Measurements from ENCODE around the gene MYO9B.
A peak's percentile ranks its signal among the peaks of the same experiment; 100 is the strongest.

Gene MYO9B, protein sequence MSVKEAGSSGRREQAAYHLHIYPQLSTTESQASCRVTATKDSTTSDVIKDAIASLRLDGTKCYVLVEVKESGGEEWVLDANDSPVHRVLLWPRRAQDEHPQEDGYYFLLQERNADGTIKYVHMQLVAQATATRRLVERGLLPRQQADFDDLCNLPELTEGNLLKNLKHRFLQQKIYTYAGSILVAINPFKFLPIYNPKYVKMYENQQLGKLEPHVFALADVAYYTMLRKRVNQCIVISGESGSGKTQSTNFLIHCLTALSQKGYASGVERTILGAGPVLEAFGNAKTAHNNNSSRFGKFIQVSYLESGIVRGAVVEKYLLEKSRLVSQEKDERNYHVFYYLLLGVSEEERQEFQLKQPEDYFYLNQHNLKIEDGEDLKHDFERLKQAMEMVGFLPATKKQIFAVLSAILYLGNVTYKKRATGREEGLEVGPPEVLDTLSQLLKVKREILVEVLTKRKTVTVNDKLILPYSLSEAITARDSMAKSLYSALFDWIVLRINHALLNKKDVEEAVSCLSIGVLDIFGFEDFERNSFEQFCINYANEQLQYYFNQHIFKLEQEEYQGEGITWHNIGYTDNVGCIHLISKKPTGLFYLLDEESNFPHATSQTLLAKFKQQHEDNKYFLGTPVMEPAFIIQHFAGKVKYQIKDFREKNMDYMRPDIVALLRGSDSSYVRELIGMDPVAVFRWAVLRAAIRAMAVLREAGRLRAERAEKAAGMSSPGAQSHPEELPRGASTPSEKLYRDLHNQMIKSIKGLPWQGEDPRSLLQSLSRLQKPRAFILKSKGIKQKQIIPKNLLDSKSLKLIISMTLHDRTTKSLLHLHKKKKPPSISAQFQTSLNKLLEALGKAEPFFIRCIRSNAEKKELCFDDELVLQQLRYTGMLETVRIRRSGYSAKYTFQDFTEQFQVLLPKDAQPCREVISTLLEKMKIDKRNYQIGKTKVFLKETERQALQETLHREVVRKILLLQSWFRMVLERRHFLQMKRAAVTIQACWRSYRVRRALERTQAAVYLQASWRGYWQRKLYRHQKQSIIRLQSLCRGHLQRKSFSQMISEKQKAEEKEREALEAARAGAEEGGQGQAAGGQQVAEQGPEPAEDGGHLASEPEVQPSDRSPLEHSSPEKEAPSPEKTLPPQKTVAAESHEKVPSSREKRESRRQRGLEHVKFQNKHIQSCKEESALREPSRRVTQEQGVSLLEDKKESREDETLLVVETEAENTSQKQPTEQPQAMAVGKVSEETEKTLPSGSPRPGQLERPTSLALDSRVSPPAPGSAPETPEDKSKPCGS (N-terminal part only)

GRCh38 chr19:17075035-17075863 is at the start of gene MYO9B, which contains the start of gene HAUS8:
TSS of gene MYO9B (plus strand) at chr19:17075777. CDS start at chr19:17101718, 25,941 bp downstream.
TSS of gene HAUS8 (minus strand) at chr19:17075452. CDS start at chr19:17075422, 30 bp downstream.
- DNase-seq, result peak; percentile 100

DNA sequence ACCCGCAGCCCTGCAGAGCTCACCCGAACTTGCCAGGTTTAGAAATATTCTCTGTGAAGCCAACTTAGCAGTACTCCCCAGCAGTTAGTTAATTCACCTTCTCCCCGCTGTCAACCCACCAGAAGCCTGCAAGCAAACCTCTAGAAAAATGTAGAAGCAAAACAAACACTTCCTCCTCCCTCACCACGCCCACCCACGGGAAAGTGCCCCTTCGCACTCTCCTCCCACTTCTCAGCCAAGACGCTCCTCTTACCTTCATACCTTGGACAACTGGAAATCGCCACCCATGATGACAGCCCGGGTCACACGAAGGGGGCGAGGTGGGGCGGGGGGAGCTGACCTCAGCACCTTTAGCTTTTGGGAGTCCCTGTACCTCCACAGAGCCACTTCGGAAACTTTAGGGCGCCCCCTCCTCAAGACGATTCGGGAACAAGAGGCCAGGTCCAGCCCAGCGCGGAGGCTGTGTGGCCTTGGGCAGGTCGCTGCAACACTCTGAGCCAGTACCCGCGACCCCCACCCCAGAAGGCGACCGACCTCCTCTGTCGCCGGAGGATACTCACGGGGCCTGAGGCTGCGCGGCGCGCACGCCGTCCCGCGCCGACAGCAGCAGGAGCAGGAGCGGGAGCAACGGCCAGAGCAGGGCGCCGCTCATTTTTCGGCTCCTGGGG is 49.5 kb upstream of the MYO9B start:
- peak; percentile 43 for DNase-seq

DNA sequence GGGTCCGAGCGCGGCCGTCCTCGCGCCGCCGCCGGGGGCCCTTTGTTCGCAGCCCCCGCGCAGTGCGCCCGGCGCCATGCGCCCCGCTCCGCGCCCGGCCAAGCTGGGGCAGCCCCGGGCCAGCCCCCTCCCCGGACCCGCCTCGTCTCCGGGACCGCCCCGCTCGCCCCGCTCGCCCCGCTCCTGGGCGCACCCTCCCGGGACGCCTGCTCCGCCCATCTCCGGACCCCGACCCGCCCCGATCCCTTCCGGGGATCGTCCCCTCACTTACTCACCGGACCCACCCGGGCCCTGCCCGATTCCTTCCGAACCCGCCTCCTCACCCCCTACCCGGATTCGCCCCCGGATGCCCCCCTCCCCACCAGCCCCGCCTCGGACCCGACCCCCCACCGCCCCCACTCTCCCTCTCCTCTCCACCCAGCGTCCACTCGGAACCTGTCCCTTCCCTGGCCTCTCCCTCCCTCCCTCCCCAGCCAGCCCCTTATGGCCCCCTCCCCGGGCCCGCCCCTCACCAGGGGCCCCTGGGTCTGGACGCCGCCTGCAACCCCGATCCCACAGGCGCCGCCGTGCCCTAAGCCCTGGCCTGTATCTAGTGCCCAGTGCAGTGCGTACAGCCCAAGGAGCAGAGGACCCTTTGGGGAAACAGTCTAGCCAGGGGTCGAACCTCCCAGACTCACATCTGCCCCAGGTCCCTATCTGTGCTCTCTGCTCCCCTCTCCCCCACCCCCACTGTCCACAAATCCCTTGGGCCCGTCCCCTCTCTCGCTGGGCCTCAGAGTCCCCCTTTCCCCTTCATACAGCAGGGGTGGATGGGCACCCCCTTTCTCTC is 48.7 kb upstream of the MYO9B start, which contains the start of gene CPAMD8:
Gene CPAMD8 (minus strand): TSS at position 105 of the 829 bp plus-strand sequence. CDS start 168 bp downstream, outside the sequence.
- no peak for DNase-seq

- no peak for DNase-seq
These were observed 48.0 kb upstream of the MYO9B start for GRCh38 chr19:17027535-17027975.

GRCh38 chr19:17031741-17032140 is 43.8 kb upstream of the MYO9B start:
- no peak for DNase-seq

- DNase-seq, result peak; percentile 89
These were observed 39.6 kb upstream of the MYO9B start for GRCh38 chr19:17035842-17036424.

DNA sequence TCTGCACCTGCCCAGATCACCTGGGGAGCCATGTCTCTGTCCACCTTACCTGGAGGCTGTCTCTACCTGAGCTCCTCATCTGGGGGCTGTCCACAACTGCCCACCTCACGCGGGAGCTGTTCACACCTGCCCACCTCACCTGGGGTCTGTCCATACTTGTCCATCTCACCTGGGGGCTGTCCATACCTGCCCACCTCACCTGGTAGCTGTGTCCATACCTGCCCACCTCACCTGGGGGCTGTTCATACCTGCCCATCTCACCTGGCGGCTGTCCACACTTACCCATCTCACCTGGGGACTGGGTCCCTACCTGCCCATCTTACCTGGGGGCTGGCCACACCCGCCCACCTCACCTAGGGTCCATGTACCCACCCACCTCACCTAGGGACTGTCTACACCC is 38.9 kb upstream of the MYO9B start:
- DNase-seq, result no peak

GRCh38 chr19:17037184-17037583 is 38.4 kb upstream of the MYO9B start:
- no peak for DNase-seq

DNA sequence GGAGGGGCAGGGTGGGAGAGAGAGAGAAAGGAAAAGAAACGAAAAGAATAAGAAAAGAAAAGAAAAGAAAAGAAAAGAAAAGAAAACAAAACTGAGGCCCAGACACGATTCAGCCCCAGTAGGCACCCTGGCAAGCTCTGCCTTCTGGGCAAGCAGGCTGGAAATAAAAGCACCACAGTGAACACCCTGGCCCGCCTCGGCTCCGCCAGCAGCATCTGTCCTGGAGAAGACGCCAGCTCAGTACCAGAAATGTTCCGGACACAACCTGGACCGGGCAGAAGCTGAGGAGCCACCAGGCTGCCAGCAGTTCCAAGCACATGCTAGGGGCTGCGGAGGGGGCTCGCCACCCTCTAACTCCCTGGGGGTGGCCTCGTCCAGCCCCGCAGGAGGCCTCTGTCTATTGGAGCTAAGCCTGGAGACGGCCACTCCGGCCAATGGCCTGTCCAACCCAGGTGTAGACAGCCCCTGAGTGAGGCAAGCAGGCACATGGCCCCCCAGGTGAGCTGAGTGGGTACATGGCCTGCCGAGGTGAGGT is 37.5 kb upstream of the MYO9B start:
- no peak for DNase-seq

DNA sequence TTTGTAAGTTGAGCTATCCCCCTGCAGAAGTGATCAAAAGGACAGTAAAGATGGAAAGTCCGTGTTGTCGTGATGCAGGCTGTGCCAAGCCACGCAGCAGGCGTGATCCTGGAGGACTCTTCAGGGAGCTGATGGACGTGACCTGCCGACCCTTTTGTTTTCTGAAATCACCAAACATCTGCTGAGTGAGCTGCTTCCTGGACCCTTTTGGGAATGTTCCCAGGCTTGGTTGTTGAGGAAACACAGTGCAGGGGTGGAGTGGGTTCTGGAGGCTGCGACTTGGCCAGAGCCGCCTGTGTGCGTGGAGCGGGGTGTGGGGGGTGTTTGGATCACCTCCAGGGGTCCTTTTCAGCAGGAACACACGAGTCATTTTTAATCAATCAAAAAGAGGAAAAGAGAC is 33.6 kb upstream of the MYO9B start:
- DNase-seq, result no peak

GRCh38 chr19:17043744-17044143 is 31.8 kb upstream of the MYO9B start:
- no peak for DNase-seq

GRCh38 chr19:17045907-17046502 is 29.6 kb upstream of the MYO9B start:
- DNase-seq, result no peak

- no peak for DNase-seq
These were observed 26.6 kb upstream of the MYO9B start for GRCh38 chr19:17048885-17049453.

GRCh38 chr19:17049711-17050280 is 25.8 kb upstream of the MYO9B start:
- peak; percentile 16 for DNase-seq

DNA sequence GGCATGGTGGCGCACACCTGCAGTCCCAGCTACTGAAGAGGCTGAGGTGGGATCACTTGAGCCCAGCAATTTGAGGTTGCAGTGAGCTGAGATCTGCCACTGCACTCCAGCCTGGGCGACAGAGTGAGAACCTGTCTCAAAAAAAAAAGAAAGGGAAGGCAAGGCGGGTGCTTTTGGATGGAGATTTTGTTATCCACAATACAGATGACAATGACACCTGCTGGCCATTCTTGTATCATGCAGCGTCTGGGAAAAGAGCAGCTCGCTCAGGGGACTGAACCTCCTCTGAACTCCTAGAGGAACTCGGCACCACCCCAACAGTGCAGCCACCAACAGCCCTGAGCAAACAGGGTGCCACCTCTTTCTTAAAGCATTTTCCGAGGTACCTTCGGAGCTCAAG is 23.1 kb upstream of the MYO9B start:
- peak; percentile 61 for DNase-seq

DNA sequence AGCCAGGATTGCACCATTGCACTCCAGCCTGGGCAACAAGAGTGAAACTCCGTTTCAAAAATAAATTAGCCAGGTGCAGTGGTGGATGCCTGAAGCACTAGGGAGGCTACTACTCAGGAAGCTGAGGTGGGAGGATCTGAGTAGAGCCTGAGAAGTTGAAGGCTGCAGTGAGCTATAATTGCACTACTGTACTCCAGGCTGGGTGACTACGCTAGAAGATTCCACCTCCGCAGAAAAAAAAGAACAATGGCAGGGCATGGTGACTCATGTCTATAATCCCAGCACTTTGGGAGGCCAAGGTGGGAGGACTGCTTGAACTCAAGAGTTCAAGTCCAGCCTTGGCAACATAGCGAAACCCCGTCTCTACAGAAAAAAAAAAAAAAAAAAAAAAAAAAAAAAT is 20.8 kb upstream of the MYO9B start:
- no peak for DNase-seq

DNA sequence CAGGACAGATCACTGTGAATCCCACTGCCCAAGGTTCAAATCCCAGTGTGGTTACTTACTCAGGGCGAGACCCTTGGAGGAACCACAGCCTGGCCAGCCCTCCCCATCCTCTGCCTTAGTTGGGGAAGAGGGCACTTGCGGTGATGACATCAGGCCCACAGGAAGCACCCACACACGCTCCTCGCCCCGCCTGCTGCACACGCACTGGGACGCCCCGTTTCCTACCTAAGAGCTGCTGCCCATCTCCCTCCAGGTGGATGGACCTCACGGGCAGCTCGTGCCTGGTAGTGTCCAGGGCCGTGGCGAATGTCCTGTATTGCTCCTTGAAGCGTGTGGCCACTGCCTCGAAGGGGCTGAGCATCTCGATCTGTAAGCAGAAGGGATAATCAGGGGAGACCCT is 19.9 kb upstream of the MYO9B start:
- DNase-seq, result no peak

- no peak for DNase-seq
These were observed 17.3 kb upstream of the MYO9B start for GRCh38 chr19:17058236-17058635.

Measured in suppressor macrophage treated with lipopolysaccharide for 4 hours (primary cell).